HG03025 (cell line): ENCODE results near the gene RGL1.

Experiments used
- ATAC-seq: cut with Tn5 transposase; IDR thresholded peaks from one replicate; pipeline ENCODE4 v1.9.1; 2021; ENCODE audit warnings: mild to moderate bottlenecking, moderate library complexity; ENCODE audit not compliant: unreplicated experiment, low FRiP score

The RGL1 gene

DNA sequence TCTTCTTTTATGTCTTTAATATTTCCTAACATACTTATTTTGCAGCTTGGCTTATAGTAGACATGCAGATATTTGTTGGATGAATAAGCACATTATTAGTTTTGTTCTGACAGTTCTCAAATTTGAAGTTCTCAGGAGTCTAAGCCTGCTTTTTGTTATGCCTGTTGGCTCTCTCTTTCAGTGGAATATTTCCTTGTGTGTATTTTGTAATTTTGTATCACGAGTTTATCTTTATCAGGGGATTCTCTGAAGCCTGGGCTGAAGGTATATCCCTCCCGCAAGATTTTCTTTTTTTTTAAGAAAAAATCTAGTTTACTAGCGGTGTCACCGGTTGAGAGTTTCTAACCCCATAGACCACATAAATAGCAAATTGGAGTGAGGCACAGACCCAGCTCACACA lies 105.9 kb downstream of the RGL1 start:
- peak; percentile 30 for ATAC-seq

GRCh38 chr1:183911285-183911684 lies 106.4 kb downstream of the RGL1 start:
- peak; percentile 70 for ATAC-seq

DNA sequence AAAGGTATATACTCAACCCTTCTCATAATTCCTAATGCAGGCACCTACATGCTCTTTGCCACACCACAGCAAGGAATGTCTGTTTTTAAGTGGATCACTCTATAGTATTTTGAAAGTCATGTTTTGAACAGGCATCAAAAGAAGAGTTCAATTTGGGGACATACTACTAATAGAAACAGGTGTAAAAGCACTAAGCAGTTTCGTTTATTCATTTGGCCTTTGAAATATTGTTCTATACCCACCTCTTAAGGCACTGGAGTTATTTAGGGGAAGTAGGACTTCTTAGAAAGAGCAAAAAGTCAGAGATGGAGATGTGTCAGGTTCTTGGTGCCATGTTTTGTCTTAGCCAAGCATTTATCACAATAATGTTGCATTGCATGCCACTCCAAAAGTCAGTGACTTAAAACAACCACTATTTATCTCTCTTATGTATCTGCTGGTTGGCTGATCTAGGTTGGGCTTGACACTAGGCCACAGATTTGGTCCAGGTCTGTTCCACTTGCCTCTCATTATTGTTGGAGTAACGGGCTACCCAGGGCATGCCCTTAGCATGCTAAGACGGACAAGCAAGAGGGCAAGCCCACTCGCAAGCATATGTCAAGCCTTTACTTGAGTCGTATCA lies 107.5 kb downstream of the RGL1 start:
- ATAC-seq, result no peak

DNA sequence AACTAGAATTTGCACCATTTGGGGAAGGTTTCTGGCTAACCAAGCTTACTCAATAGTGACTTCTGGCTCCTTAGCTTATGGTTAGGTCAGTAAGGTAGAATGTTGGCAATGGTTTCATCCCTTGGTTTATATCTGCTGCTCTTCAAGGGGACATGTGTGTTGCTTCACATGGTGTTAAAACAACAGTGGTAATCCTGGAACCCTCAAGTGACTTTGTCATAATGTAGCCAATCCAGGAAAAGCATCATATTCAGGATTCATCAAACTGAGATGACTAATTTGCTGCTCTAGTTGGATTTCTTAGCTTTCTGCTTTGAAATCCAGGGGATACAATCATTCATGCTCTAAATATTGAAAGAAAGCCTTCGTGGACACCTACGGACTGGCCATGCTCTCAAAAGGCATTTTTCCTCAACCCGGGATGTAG lies 108.7 kb downstream of the RGL1 start:
- ATAC-seq, result no peak

DNA sequence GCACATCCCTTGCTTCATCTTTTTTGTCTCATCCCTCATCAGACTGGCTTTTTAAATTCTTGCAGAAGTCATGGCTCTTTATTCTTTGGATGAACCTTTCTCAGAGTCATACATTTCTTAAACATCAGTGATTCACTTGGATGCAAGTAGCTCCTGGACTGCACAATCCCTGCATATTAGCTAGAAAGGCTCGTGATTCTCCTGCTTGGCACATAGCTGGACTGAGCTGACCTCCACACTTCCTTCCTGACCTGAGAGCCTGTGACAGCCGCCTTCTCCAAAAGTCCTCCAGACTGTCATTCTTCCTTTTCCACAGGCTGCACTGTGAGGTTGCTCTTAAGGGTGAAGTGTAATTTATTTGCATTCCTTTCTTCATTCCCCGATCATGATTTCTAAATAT lies 109.4 kb downstream of the RGL1 start:
- ATAC-seq, result no peak

DNA sequence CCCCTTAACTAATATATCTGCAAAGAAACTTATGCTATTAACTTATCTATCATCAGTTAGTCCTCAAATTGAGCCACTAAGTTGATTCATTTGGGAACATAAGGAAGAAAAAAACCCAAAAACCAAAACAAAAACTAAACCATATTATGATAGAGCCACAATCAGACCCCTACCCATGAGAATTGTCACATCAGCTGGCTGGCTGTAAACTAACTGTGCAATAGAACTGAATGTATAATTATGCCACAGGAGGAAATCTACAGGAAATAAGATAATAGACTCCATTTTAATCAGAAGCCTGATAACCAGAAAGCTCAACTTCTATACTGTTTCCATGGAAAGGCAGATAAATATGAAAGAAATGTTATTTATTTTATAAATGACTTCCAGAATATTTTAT lies 110.0 kb downstream of the RGL1 start:
- ATAC-seq, result no peak

DNA sequence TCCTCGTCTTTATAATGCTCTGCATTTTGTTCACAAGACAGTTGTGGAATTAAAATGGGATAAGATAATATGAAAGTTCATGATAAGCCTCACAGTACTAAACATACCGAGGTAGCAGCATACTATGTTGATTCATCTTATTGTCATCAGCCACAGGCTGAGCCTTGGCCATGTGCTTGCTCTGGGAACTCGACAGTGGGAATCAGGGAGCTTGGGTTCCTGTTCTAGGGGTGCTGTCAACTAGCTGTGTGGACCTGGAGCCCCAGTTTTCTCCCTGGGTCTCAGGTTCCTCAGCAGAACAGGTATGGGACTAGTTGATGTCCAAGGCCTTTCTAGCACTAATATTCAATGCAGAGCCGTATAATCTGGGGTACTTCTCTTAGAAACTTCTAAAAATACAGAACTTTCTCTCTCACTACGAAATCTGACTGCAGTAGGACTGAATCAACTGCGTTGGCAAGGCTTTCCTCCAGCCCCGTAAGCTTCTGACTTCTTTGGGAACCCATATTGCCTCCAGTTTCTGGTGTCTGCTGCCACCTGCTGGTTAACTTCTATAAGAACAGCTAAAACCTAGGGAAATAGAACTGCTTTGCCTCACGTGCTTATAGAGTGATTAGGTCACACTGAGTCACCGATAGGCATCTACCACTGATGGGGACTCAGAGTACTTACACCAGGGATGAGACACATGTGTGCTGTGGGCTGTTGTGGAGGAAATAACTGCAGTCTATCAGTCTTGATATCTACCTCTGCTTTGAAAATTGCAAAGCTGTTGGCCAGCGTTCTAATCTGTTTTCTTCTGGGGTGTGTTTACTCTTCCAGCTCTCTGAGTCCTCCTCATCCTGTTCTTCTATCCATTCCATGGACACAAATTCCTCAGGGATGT lies 110.9 kb downstream of the RGL1 start:
- ATAC-seq, result peak; percentile 55

GRCh38 chr1:183916574-183916973 lies 111.7 kb downstream of the RGL1 start:
- ATAC-seq, result no peak

DNA sequence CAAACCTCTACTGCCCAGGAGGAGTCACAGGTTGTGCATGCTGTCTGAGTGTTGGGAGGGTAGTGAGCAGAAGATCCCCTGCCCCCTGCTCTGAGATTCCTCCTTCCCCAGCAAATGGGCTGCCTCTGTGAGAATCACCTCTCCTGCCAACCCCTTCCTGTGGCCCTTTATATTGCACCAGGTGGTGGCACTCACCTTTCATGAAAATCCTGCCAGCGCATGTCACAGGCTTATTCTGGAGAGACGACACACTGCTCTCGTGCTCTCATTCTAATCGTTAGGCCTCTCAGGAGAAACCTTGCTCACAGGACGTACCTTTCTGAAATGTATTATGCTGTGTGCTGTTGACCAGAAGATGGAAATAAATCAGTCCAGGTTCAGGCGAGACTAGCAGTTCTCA lies 113.7 kb downstream of the RGL1 start:
- ATAC-seq, result no peak

DNA sequence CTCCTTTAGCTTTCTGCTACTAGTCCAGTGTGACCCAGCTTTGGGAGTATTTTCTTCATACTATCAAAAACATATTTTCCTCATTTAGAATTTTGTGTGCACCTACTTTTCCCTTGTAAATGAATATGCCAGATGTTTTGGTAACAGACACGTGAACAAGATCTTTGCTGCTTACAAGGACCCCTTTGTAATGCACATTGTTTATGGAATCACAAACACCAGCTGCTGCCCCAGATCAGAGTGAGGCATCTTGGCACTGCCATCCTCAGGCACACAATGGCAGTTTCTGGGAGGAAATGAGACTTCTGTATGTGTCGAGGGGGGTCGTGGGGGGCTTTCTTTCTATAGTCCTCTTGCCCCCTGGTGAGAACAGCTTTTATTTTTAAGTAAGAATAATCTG lies 115.7 kb downstream of the RGL1 start:
- ATAC-seq, result no peak

DNA sequence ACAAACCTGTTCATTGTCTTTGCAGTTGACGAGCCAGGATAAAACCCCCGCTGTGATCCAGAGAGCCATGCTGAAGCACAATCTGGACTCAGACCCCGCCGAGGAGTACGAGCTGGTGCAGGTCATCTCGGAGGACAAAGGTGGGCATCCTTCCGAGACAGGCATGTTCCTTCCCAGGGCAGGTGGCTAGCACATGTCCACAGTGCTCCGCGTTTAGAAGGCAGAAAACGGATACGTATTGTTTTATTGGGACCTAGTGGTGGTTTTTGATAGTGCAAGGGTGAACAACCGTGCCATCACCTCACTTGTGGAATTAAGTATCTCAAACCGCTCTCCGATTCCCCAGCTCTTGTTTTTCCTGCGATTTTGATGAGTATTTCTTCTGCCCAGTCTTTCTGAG lies 117.3 kb downstream of the RGL1 start:
- ATAC-seq, result no peak

DNA sequence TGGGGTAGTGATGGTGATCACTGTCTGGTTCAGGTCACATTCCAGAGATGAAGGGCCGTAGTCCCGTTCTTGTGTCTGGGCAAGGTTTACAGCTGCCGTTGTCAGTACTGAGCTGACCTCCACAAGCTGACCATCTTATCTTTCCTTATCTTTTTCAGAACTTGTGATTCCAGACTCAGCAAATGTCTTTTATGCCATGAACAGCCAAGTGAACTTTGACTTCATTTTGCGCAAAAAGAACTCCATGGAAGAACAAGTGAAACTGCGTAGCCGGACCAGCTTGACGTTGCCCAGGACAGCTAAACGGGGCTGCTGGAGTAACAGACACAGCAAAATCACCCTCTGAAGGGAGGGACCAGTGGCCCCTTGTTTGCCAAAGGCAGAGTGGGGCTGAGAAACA lies 121.0 kb downstream of the RGL1 start:
- no peak for ATAC-seq

GRCh38 chr1:183926983-183927382 lies 122.1 kb downstream of the RGL1 start:
- ATAC-seq, result no peak

GRCh38 chr1:183931646-183932271 lies 126.8 kb downstream of the RGL1 start:
- no peak for ATAC-seq

GRCh38 chr1:183932412-183932811 lies 127.5 kb downstream of the RGL1 start:
- ATAC-seq, result no peak

GRCh38 chr1:183933528-183934179 lies 128.7 kb downstream of the RGL1 start:
- no peak for ATAC-seq

- ATAC-seq, result no peak
These were observed 129.4 kb downstream of the RGL1 start for GRCh38 chr1:183934314-183934713.

DNA sequence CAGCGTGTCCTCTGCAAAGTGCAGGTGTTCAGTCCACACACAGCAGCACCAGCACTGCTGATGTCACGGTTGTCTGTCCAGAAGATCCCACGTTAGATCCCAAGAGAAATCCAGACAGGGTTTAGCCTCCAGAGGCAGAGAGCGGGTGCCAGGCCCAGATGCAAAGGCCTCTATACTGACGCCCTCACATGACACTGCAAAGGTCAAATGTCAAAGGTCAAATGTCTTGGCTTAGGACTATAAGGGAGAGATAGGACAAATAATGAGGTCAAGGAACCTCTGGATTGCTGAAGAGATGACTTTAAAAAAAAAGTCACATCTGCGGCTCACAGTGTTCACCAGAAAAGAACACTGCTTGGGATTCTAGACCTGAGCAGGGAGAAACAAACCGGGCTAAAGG lies 131.1 kb downstream of the RGL1 start:
- no peak for ATAC-seq

GRCh38 chr1:183936791-183937190 lies 131.9 kb downstream of the RGL1 start:
- ATAC-seq, result no peak

GRCh38 chr1:183937611-183938010 lies 132.7 kb downstream of the RGL1 start:
- ATAC-seq, result no peak

- ATAC-seq, result no peak
These were observed 136.1 kb downstream of the RGL1 start for GRCh38 chr1:183941001-183941400.
